Measurements from ENCODE around the gene DUOX1.

The DUOX1 gene

DNA sequence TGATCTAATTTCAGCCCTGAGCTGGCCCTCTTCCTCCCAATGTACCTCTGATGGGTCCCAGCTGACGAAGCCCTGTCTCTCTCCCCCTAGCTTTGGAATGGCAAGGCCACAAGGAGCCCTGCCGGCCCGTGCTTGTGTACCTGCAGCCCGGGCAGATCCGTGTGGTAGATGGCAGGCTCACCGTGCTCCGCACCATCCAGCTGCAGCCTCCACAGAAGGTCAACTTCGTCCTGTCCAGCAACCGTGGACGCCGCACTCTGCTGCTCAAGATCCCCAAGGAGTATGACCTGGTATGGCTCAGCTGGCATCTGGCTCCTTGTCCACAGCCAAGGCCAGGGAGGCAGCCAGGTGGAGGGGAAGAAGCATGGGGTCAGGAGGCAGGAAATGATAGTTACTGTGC is 14.2 kb downstream of the DUOX1 start:
- no peak for DNase-seq (ENCODE audit: low read depth)

DNA sequence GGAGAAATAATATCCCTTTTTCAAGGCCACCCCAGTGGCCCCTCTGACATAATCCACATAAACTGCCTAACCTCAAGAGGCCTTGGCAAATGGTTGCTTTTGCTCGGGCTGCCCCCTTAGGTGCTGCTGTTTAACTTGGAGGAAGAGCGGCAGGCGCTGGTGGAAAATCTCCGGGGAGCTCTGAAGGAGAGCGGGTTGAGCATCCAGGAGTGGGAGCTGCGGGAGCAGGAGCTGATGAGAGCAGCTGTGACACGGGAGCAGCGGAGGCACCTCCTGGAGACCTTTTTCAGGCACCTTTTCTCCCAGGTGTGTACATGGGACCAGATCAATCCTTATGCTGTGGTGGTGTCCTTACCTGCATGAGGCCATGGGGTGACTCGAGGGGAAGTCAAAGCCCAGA is 15.0 kb downstream of the DUOX1 start:
- DNase-seq (ENCODE audit: low read depth) = no peak

DNA sequence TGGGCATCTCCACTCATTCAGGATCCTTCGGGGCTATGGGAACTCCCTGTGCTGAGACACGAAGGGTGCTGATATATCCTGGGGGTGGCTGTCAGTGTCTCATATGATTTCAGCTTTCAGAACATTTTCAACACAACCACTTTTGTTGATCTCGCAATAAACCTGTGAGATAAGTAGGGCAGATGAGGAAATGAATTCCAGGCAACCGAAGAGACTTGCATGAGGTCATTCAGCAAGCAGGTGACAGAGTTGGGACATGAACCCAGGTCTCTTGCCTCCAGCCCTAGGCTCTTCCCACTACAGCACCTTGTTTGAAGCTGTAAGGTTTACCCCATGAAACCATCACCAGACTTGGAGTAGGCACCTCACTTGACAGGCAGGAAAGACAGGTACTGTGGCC is 16.6 kb downstream of the DUOX1 start:
- DNase-seq (ENCODE audit: low read depth) = no peak

DNA sequence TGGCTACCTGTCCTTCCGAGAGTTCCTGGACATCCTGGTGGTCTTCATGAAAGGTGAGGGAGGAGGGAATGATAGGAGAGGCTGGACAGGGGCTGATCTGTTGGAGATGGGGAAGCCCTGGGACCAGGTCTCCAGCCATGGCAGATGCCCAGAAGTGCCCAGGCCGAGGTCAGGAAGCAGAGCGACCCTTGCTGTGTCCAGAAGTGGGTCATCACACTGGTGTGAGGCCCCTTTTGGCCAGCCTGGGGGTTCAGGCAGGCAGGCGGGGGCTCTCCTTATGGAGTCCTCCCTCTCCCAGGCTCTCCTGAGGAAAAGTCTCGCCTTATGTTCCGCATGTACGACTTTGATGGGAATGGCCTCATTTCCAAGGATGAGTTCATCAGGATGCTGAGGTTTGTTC is 17.8 kb downstream of the DUOX1 start:
- no peak for DNase-seq (ENCODE audit: low read depth)

DNA sequence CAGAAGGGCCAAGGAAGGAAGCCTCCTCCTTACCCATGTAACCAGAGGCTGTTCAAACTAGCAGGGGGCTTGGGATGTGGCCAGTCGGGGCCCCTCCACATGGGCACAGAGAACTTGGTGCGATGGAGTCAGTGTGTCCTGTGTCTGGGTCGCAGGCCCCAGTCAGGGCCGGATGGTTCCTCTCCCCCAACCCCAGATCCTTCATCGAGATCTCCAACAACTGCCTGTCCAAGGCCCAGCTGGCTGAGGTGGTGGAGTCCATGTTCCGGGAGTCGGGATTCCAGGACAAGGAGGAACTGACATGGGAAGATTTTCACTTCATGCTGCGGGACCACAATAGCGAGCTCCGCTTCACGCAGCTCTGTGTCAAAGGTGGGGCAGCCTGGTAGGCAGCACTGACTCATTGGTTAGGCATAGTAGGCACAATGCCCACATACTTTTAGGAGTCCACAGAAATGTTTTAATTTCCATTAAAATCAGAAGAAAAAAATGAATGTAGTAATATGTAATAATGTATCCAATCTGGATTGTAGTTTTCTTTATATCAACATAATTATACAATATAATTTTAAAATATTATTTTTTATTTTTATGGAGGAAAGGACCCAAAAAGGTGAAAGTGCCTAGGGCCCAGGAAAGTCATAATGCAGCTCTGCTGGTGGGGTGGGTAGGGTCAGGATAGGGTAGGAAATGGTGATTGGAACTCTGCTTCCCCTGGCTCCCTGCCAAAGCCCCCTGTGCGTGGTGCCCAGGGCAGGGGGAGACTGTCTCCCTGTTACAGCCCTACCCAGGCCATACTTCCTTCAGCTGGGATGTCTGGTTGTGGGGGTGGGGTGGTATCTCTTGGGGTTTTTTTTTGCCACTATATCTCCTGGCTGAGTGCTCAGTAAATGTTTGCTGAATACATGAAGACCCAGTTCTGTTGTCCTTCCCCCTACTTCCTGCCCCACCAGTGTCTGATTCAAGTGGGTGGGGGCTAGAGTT is 18.6 kb downstream of the DUOX1 start:
- DNase-seq (ENCODE audit: low read depth) = no peak

DNA sequence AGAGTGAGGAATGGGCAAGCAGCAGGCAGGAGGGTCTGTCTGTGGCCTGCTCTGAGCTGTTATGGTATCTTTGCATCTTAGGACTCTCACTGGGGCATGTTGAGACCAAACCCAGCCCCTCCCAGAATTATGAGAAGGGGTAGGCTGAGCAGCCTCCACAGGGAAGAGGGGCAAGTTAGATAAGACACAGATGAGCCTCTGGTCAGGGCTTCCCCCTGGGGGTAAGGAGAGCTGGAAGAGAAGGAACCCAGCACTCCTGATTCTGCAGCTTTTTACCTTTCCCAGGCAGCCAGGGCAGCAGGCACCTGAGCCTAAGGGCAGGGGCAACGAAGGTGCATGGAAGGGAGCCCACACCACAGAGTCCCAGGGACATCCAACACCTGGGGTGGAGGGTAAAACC is 19.3 kb downstream of the DUOX1 start:
- DNase-seq (ENCODE audit: low read depth) = no peak

DNA sequence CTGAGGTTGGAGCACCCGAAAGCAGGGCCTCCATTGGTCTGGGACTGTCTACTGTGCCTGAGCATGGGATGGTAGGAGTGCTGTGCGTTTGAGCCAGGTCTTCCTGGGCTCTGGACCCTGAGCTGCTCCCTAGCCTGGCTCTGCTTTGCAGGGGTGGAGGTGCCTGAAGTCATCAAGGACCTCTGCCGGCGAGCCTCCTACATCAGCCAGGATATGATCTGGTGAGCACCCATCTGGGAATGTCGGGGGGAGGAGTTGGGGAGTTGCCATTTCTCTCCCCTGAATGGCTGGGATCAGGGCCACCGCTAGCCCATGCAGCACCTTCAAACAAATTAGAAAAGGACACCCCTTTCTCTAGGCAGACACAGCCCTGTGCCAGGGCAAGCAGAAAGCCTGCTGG is 20.7 kb downstream of the DUOX1 start:
- no peak for DNase-seq (ENCODE audit: low read depth)

DNA sequence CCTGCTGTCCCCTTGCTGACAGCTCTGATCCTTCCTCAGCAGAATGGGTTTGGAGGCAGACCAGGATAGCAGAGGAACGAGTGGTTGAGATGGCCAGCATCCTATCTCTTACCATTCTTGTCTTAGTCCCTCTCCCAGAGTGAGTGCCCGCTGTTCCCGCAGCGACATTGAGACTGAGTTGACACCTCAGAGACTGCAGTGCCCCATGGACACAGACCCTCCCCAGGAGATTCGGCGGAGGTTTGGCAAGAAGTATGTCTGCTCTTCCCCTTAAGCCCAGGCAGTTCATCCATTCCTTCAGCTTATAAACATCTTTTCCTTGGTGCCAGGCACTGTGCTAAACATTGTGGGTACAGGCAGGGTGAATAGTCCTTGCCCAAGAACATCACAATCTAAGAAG is 21.2 kb downstream of the DUOX1 start:
- no peak for DNase-seq (ENCODE audit: low read depth)

DNA sequence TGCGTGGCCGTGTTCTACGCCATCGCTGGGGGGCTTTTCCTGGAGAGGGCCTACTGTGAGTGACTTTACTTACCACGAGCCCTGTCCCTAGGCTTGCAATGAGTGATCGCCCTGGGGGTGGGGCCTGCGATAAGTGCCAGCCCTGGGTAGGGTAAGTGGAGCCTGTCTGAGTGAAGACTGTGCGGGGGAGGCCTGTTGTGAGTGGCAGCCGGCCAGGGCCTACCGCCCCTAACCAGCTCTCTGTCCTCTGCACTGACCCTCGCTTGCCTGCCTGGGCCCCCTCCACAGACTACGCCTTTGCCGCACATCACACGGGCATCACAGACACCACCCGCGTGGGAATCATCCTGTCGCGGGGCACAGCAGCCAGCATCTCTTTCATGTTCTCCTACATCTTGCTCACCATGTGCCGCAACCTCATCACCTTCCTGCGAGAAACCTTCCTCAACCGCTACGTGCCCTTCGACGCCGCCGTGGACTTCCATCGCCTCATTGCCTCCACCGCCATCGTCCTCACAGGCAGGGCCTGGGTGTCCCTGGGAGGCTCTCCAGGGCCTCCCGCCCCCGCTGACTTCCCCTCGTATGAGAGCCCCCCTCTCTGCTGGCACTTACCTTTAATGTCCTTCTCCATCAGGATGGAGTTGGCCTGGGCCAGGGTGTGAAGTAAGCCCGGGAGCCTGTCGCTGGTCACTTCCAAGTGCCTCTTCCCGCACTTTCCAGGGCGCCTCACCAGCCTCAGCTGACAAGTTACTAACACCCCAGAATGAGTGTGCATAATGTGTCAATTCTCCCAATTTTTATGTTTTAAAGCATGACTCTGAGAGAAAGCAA is 22.4 kb downstream of the DUOX1 start:
- DNase-seq (ENCODE audit: low read depth) = no peak

DNA sequence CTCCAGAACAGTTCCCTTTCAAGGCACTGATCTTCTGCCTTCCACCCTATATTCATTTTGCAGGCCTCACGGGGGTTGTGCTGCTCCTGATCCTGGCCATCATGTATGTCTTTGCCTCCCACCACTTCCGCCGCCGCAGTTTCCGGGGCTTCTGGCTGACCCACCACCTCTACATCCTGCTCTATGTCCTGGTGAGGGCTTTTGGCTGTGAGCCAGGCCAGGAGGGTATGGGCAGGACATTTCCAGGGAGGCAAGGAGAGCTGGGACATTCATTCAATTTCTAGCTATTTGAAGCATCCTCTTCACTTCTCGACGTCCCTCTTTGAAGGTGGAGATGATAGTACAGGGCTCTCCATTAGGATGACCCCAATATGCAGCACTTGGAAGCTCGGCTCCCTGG is 25.9 kb downstream of the DUOX1 start:
- no peak for DNase-seq (ENCODE audit: low read depth)

DNA sequence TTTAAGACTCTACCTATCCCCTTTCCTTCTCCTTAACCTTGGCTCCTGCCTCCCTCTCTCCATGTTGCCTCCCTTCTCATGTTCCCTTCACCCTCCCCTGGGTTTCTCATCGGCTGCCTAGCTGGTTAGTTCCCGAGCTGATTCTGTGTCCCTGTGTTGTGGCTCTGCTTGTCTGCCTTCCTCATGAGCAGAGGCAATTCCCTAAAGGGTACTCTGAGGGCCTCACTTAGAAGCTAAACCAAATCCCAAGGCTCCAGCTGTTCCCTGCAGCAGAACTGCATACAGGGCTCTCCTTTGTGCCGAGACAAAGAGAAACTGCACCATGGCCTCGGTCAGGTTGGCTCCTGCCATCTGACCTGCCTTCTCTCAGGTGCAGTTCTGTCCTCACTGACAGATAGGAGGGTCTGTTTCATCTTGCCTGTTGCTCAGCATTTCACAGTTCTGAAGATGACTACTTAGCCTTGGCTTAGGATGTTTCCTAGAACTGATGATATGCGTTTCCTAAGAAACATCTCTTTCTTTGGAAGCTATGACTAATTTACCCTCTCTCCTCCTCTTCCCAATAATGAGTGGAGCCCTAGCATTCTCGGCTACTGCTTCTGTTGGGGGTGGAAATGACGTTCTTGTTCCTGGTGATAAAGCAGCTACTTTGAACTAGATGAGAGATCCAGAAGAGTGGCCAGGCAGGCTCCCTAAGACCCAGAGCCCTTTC is 27.1 kb downstream of the DUOX1 start:
- DNase-seq (ENCODE audit: low read depth) = no peak

DNA sequence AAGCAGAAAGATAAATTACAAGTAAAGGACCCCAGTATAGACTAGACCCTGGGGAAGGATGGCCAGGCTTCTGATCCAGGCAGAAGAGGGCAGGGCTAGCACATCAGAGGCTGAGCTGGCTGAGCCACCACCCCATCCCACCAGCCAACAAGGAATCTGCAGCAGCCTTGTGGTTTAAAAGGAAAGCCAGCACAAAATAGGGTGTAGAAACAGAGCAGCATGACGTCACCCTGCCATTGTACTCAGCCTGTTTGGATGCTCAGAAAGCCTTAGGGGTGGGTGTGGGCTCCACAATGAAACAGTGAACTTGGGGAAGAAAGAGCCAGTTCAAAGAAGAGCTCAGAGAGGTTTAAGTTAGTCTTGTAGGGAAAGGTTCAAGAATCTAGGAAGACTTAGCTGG is 28.2 kb downstream of the DUOX1 start:
- no peak for DNase-seq (ENCODE audit: low read depth)

DNA sequence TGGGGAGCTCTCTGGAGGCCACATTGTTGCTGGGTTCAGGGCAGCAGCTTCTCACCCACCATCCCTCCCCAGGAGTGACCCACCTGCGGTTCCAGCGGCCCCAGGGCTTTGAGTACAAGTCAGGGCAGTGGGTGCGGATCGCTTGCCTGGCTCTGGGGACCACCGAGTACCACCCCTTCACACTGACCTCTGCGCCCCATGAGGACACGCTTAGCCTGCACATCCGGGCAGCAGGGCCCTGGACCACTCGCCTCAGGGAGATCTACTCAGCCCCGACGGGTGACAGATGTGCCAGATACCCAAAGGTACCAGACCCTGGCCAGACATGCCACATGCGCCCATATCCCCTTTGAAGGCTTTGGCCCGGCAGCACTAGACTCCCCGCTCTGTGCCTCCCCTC is 31.9 kb downstream of the DUOX1 start:
- DNase-seq (ENCODE audit: low read depth) = no peak

DNA sequence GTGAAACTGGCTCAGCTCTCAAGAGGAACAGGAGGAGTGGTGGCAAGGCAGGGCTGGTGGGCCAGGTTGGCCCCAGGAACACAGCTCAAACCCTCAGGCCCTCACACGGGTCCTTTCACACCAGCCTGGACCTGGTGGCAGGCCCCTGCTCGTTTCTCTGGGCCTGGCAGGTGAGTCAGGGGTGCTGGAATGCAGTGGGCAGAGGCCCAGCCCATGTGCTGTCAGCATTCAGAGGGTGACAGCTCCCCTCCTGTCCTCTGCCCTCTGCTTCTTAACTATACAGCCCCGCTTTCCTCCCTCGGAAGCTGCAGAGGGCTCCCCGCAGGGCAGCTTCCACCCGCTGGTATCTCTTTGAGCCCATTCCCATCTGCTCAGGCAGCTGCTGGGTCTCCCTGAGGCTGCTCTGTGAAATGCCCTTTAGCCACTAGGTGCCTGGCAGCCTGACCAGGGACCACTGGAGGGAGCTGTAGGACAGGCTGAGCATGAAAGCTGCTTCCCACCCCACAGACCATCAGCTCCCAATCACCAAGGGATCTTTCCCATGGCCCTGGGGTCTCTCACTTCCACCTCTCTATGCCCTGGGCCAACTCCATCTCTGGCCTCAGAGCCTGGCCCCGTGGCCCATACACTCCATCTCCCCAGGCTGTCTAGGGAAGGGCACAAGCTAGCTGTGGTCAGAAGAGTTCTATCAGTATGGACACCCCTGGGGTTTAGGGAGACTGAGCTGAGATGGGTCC is 33.1 kb downstream of the DUOX1 start:
- peak; percentile 49 for DNase-seq (ENCODE audit: low read depth)

DNA sequence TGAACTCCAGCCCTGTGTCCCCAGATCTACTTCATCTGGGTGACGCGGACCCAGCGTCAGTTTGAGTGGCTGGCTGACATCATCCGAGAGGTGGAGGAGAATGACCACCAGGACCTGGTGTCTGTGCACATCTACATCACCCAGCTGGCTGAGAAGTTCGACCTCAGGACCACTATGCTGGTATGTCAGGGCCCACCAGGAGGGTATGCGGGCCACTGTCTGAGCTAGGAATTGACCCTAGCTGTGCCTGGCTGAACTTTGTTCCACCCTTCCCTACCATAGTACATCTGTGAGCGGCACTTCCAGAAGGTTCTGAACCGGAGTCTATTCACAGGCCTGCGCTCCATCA is 33.7 kb downstream of the DUOX1 start:
- DNase-seq (ENCODE audit: low read depth) = no peak

DNA sequence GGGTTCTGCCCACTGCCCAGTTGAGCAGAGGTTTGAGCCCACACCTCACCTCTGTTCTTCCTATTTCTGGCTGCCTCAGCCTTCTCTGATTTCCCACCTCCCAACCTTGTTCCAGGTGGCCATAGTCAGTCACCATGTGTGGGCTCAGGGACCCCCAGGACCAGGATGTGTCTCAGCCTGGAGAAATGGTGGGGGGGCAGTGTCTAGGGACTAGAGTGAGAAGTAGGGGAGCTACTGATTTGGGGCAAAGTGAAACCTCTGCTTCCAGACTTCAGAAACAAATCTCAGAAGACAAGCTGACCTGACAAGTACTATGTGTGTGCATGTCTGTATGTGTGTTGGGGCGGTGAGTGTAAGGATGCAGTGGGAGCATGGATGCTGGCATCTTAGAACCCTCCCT is 35.1 kb downstream of the DUOX1 start:
- no peak for DNase-seq (ENCODE audit: low read depth)

DNA sequence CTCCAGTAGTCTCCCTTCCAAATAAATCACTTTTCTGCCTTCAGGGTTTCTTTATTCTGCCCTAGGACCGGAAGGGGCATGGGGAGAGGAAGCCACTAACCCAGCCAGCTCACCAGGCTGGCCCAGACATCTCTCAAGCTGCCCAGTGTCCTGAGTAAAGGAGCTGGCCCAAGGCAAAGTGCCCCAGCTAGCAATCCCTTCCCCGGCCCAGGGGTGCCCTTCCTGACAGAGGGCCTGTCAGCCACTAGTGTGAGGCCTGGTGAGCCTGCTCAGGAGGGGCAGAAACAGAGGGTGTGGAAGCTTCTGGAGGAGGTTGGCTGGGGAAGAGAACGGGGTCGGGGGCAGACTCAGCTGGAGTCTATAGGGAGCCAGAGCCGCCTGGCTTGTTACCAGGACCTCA is 35.7 kb downstream of the DUOX1 start:
- no peak for DNase-seq (ENCODE audit: low read depth)

DNA sequence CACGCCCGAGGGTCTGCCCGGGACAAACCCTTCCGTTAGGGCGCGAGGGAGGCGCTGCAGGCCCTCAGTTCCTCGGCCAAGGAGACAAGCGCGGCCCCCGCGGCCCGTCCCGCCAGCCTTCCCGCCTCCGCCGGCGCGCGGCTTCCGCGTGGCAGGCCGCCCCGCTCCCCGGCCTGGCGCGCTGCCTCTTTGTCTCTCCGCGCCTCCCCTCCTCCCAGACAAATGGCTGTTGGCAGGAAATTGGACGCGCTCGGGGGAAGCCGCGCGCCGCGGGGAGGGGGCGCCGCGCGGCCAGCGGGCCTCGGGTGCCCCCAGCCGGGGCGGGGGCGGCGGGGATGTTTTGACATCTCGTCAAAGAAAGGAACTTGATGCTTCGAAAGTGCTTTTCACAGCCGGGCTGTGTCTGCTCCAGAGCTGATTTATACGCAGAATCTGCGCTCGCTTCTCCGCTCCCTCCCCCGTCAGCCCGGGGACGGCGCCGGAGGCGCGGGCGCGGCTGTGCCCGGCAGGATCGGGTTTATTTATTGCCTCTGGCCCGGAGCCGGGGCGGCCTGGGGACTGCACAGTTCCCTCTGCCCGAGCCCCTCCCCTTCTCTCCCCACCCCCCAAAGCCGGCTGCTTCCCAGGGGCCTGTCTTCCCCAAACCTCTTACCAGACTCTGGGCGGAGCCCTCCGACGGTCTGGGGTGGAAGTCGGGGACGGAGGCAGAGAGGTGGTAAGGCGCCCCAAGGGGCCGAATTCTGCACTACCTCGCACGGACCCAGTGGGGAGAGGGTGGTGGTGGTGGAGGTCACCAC is 37.2 kb downstream of the DUOX1 start:
- DNase-seq (ENCODE audit: low read depth) = peak; percentile 82

DNA sequence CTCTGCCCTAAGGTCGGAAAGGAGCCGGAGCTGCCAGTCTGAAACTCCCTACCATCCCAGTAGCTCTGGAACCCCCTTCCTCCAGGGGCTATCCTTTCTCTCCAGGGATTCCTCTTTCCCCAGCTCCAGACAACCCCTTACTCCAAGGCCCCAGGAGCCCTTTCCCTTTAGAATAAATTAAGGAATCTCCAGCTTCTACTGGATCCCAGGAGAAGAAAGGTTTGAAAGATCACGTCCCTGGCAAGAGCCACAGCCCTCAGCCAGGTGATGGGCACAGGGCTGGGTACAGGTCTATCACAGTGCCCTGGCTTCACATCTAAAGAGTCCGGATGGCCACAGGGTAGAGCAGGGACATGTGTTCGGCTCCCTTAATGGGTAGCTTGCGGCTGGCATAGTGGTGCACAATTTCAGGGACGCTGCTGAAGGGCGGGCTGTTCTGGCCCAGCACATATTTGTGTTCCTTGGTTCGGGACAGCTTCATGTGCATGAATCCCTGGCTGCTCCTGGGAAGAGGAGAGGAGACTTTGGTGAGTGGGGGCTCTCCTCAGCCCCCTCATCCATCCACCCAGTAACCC is 37.9 kb downstream of the DUOX1 start:
- no peak for DNase-seq (ENCODE audit: low read depth)

DNA sequence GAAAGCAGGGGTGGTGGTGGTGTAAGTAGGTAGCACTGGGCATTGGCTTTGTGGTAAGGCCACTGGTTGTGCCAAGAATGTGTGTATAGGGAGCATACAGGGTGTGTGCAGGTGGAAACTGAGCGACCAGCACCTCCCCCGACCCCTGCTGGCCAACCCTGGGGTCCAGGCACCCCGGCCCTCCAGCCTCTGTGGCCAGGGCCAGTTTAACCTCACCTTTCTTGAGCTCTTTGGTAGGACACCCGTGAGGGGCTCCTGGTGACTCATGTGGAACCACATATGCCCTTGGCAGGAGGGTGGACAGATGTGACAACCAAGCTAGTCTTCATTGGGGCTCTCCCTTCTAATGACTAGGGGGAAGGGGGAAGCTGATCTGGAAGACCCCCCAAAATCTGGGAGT is 38.5 kb downstream of the DUOX1 start:
- DNase-seq (ENCODE audit: low read depth) = no peak

All from activated T-cell treated with anti-CD3 and anti-CD28 coated beads for 48 hours (primary cell).